Keratinocyte (primary cell): Measurements from ENCODE around the gene CNTF.

ENCODE experiments used
- CTCF ChIP-seq, 3 experiments: IDR thresholded peaks in 1 of 3; conservative IDR thresholded peaks in 1 of 3; optimal IDR thresholded peaks in 1 of 3; 2 replicates in 2 of 3; 3 replicates in 1 of 3; pipeline versions ENCODE3 to v1.5.1; 2011; ENCODE audit warnings: low read length in 3 of 3, mild to moderate bottlenecking in 3 of 3, moderate library complexity in 2 of 3, control low read depth in 1 of 3, inconsistent platforms in 1 of 3; ENCODE audit not compliant: insufficient read depth in 2 of 3; ENCODE audit errors: extremely low read depth in 1 of 3
- EZH2 ChIP-seq: IDR thresholded peaks from one replicate; pipeline ENCODE4 v1.6.1; 2012; ENCODE audit warnings: inconsistent platforms, mild to moderate bottlenecking, low read length, moderate library complexity

- no peak for TF ChIP-seq CTCF (optimal IDR thresholded peaks at IDR 0.05 in 1 of 3, IDR thresholded peaks at IDR 0.05 in 1 of 3, conservative IDR thresholded peaks at IDR 0.05 in 1 of 3; ENCODE audit: extremely low read depth in 1 of 3, insufficient read depth in 2 of 3, low read length in 3 of 3)
- no peak for TF ChIP-seq EZH2
Observed at GRCh38 chr11:58631378-58631777, 8.9 kb downstream of the CNTF start.
